H9 (cell line): ENCODE measurements around the gene MPHOSPH10. TPM values are rescaled to one million over a fixed set of nuclear protein-coding genes. Genes with fewer than 3 reads are reported as not detected.

ENCODE experiments used
- DNase-seq: peaks from one replicate; pipeline ENCODE4 v3.0.0-alpha.2; 2017
- H2AFZ ChIP-seq: one replicate; pipeline ENCODE4 v1.6.1; 2013; ENCODE audit warnings: mild to moderate bottlenecking, low read length, control low read depth, moderate library complexity
- H2AK5ac ChIP-seq: 2 replicates; pipeline ENCODE4 v1.6.1; 2013; ENCODE audit warnings: low read length, control low read depth, mixed read lengths; ENCODE audit not compliant: insufficient read length
- H2BK120ac ChIP-seq: one replicate; pipeline ENCODE4 v1.6.1; 2013; ENCODE audit warnings: low read depth, mild to moderate bottlenecking, low read length, control low read depth, inconsistent platforms; ENCODE audit not compliant: poor library complexity, severe bottlenecking
- H2BK12ac ChIP-seq: 2 replicates; pipeline ENCODE4 v1.6.1; 2013; ENCODE audit warnings: low read length, control low read depth, mixed read lengths, low read depth; ENCODE audit not compliant: insufficient read length
- H2BK15ac ChIP-seq: 2 replicates; pipeline ENCODE4 v1.6.1; 2013; ENCODE audit warnings: low read depth, low read length, control low read depth
- H2BK20ac ChIP-seq: one replicate; pipeline ENCODE4 v1.6.1; 2013; ENCODE audit warnings: low read depth, mild to moderate bottlenecking, low read length, control low read depth, inconsistent platforms; ENCODE audit not compliant: poor library complexity, severe bottlenecking
- H2BK5ac ChIP-seq: 2 replicates; pipeline ENCODE4 v1.6.1; 2013; ENCODE audit warnings: low read length, control low read depth, mixed read lengths; ENCODE audit not compliant: insufficient read length
- H3K14ac ChIP-seq: 2 replicates; pipeline ENCODE4 v1.6.1; 2013; ENCODE audit warnings: low read length, control low read depth; ENCODE audit not compliant: insufficient read depth
- H3K18ac ChIP-seq: 2 replicates; pipeline ENCODE4 v1.6.1; 2013; ENCODE audit warnings: low read depth, mild to moderate bottlenecking, mixed read lengths, low read length, control low read depth; ENCODE audit not compliant: insufficient read length
- H3K23ac ChIP-seq: 2 replicates; pipeline ENCODE4 v1.6.1; 2013; ENCODE audit warnings: low read length, control low read depth, mixed read lengths, low read depth; ENCODE audit not compliant: insufficient read length
- H3K23me2 ChIP-seq: 2 replicates; pipeline ENCODE4 v1.6.1; 2013; ENCODE audit warnings: low read depth, mild to moderate bottlenecking, mixed read lengths, low read length, control low read depth; ENCODE audit not compliant: insufficient read length, poor library complexity, severe bottlenecking
- H3K27ac ChIP-seq: 2 replicates; pipeline ENCODE4 v1.5.1; 2013; ENCODE audit warnings: low read length, control low read depth, mixed read lengths, low read depth; ENCODE audit not compliant: insufficient read length
- H3K27me3 ChIP-seq: 2 replicates; pipeline ENCODE4 v1.6.1; 2013; ENCODE audit warnings: low read length, control low read depth, inconsistent platforms; ENCODE audit not compliant: insufficient read depth
- H3K4ac ChIP-seq: 2 replicates; pipeline ENCODE4 v1.6.1; 2013; ENCODE audit warnings: low read depth, mild to moderate bottlenecking, control low read depth, inconsistent platforms, low read length, moderate library complexity
- H3K4me1 ChIP-seq: 2 replicates; pipeline ENCODE4 v1.6.1; 2013; ENCODE audit warnings: low read length, control low read depth, inconsistent platforms; ENCODE audit not compliant: insufficient read depth
- H3K4me2 ChIP-seq: 2 replicates; pipeline ENCODE4 v1.6.1; 2013; ENCODE audit warnings: low read length, control low read depth, mixed read lengths; ENCODE audit not compliant: insufficient read length, insufficient read depth
- H3K56ac ChIP-seq: 2 replicates; pipeline ENCODE4 v1.6.1; 2013; ENCODE audit warnings: low read depth, mild to moderate bottlenecking, mixed read lengths, low read length, control low read depth; ENCODE audit not compliant: insufficient read length
- H3K79me1 ChIP-seq: 2 replicates; pipeline ENCODE4 v1.6.1; 2013; ENCODE audit warnings: low read depth, mild to moderate bottlenecking, moderate library complexity, low read length, control low read depth, inconsistent platforms; ENCODE audit not compliant: insufficient read depth, poor library complexity, severe bottlenecking
- H3K79me2 ChIP-seq: 2 replicates; pipeline ENCODE4 v1.6.1; 2013; ENCODE audit warnings: low read length, control low read depth, inconsistent platforms; ENCODE audit not compliant: insufficient read depth
- H3K9ac ChIP-seq: 2 replicates; pipeline ENCODE4 v1.6.1; 2013; ENCODE audit warnings: low read length, control low read depth, mixed read lengths; ENCODE audit not compliant: insufficient read length; ENCODE audit errors: extremely low read depth
- H3K9me3 ChIP-seq: one replicate; pipeline ENCODE4 v1.6.1; 2013; ENCODE audit warnings: low read depth, low read length, inconsistent platforms; ENCODE audit not compliant: control insufficient read depth
- H3T11ph ChIP-seq: one replicate; pipeline ENCODE4 v1.6.1; 2013; ENCODE audit warnings: mild to moderate bottlenecking, low read length, control low read depth, inconsistent platforms
- H4K20me1 ChIP-seq: one replicate; pipeline ENCODE4 v1.6.1; 2013; ENCODE audit not compliant: control insufficient read depth, insufficient read length, insufficient read depth
- H4K5ac ChIP-seq: 2 replicates; pipeline ENCODE4 v1.6.1; 2013; ENCODE audit warnings: low read depth, mild to moderate bottlenecking, mixed read lengths, low read length, control low read depth; ENCODE audit not compliant: insufficient read length
- H4K8ac ChIP-seq: replicated peaks from 2 replicates; pipeline ENCODE4 v1.6.1; 2013; ENCODE audit warnings: low read length, control low read depth, mixed read lengths, low read depth; ENCODE audit not compliant: insufficient read length
- H4K91ac ChIP-seq: 2 replicates; pipeline ENCODE4 v1.6.1; 2013; ENCODE audit warnings: low read depth, mild to moderate bottlenecking, moderate library complexity, mixed read lengths, low read length, control low read depth; ENCODE audit not compliant: insufficient read length
- H3K27ac Mint-ChIP-seq, 3 experiments: 2 replicates in 2 of 3; 3 replicates in 1 of 3; pipeline ENCODE4 v1.8.0; 2020 to 2021; ENCODE audit warnings: mixed read lengths in 3 of 3, mild to moderate bottlenecking in 1 of 3, moderate library complexity in 1 of 3
- H3K27me3 Mint-ChIP-seq: 2 replicates; pipeline ENCODE4 v1.8.0; 2021; ENCODE audit warnings: low read depth, mild to moderate bottlenecking, moderate library complexity, mixed read lengths
- H3K36me3 Mint-ChIP-seq, 3 experiments: 2 replicates in 2 of 3; 3 replicates in 1 of 3; pipeline ENCODE4 v1.8.0; 2020 to 2021; ENCODE audit warnings: low read depth in 3 of 3, mixed read lengths in 3 of 3; ENCODE audit not compliant: insufficient read depth in 1 of 3
- H3K4me1 Mint-ChIP-seq, 2 experiments: 2 replicates each; pipeline ENCODE4 v1.8.0; 2020; ENCODE audit warnings: mixed read lengths in 2 of 2
- H3K4me3 Mint-ChIP-seq, 2 experiments: 2 replicates in 1 of 2; 3 replicates in 1 of 2; pipeline ENCODE4 v1.8.0; 2020 to 2021; ENCODE audit warnings: mild to moderate bottlenecking in 2 of 2, mixed read lengths in 2 of 2, moderate library complexity in 1 of 2
- H3K9me3 Mint-ChIP-seq, 2 experiments: 2 replicates in 1 of 2; 3 replicates in 1 of 2; pipeline ENCODE4 v1.8.0; 2020; ENCODE audit warnings: mild to moderate bottlenecking in 2 of 2, mixed read lengths in 2 of 2, moderate library complexity in 1 of 2
- CTCF ChIP-seq: fragments of 200-600 bp; sonication (generic); conservative IDR thresholded peaks from 3 replicates; pipeline ENCODE4 v1.8.0; 2021; ENCODE audit warnings: antibody characterized with exemption, mild to moderate bottlenecking
- WGBS: extraction: QIAGEN DNeasy Blood & Tissue Kit; methylation state at CpG from one replicate; pipeline ENCODE4 v1.1.7; 2013; ENCODE audit warnings: missing lambda C conversion rate, low lambda C conversion rate, mixed read lengths; ENCODE audit not compliant: insufficient read length; ENCODE audit errors: extremely low coverage; 5-methylcytosine and 5-hydroxymethylcytosine counted together
- total RNA-seq: library from RNA; stranded (reverse); gene quantifications from 2 replicates; pipeline ENCODE4 v1.2.1, GENCODE V29; 2021

The MPHOSPH10 gene
- total RNA-seq, 1 experiment from 2014 or later, result 42.1 TPM

GRCh38 chr2:71156573-71156972, 26.1 kb downstream of the MPHOSPH10 start:
- Histone ChIP-seq H3K4me2 (no peak overlapping the region), H2AFZ (no peak overlapping the region), H4K8ac (no peak overlapping the region), H3K27ac (no peak overlapping the region), H3K79me2 (no peaks in the 10 kb centered on the region), H3K18ac (no peak overlapping the region), H4K5ac (no peak overlapping the region), H3K79me1 (no peaks in the 10 kb centered on the region), H3K56ac (no peak overlapping the region), H2AK5ac (no peak overlapping the region), H3K9me3 (no peaks in the 10 kb centered on the region), H4K91ac (no peak overlapping the region), H3K23ac (no peak overlapping the region), H3T11ph (no peak overlapping the region), H3K9ac (no peak overlapping the region), H3K23me2 (no peaks in the 10 kb centered on the region), H2BK5ac (no peak overlapping the region), H3K14ac (no peak overlapping the region), H2BK20ac (no peak overlapping the region), H2BK12ac (no peak overlapping the region), H2BK15ac (no peak overlapping the region), H2BK120ac (no peak overlapping the region), H3K27me3 (no peaks in the 10 kb centered on the region), H3K4me1 (no peaks in the 10 kb centered on the region; the same call in 1 of the 2 replicates), H3K4ac (no peak overlapping the region), H4K20me1 (no peaks in the 10 kb centered on the region)
- peaks cover 4% of the 10 kb centered on the region for H3K27me3 Mint-ChIP-seq
- no peak for TF ChIP-seq CTCF
- H3K36me3 Mint-ChIP-seq, result no peaks in the 10 kb centered on the region
- no CpG with 5 or more reads among the region's 6 CpGs for WGBS
- peaks cover 0 to 2% of the 10 kb centered on the region in 2 experiments; a peak in 1 of 5 replicates for H3K9me3 Mint-ChIP-seq
- H3K27ac Mint-ChIP-seq, result no peak overlapping the region
- no peak for DNase-seq
- H3K4me1 Mint-ChIP-seq, result peaks cover 10 to 19% of the 10 kb centered on the region in 2 experiments
- no peak overlapping the region for H3K4me3 Mint-ChIP-seq
